ENCODE measurements around the gene AMOTL2.

Gene AMOTL2

GRCh38 chr3:134350861-134351311 lies 23.4 kb downstream of the AMOTL2 start:
- no peak for DNase-seq

GRCh38 chr3:134350266-134350665 lies 24.0 kb downstream of the AMOTL2 start:
- DNase-seq, result no peak

GRCh38 chr3:134348524-134348923 lies 25.7 kb downstream of the AMOTL2 start:
- no peak for DNase-seq

GRCh38 chr3:134347551-134347950 lies 26.7 kb downstream of the AMOTL2 start:
- no peak for DNase-seq

GRCh38 chr3:134346744-134347143 lies 27.5 kb downstream of the AMOTL2 start:
- no peak for DNase-seq

GRCh38 chr3:134345202-134345601 lies 29.0 kb downstream of the AMOTL2 start:
- DNase-seq, result no peak

- no peak for DNase-seq
These were observed 29.7 kb downstream of the AMOTL2 start for GRCh38 chr3:134344560-134344959.

GRCh38 chr3:134342259-134342658 lies 32.0 kb downstream of the AMOTL2 start:
- DNase-seq, result no peak

- DNase-seq, result no peak
These were observed 32.9 kb downstream of the AMOTL2 start for GRCh38 chr3:134341389-134341788.

- DNase-seq, result no peak
These were observed 33.3 kb downstream of the AMOTL2 start for GRCh38 chr3:134340982-134341365.

GRCh38 chr3:134340362-134340981 lies 33.8 kb downstream of the AMOTL2 start:
- no peak for DNase-seq

- no peak for DNase-seq
These were observed 34.3 kb downstream of the AMOTL2 start for GRCh38 chr3:134339913-134340312.

- DNase-seq, result no peak
These were observed 34.9 kb downstream of the AMOTL2 start for GRCh38 chr3:134339331-134339730.

- DNase-seq, result no peak
These were observed 35.6 kb downstream of the AMOTL2 start for GRCh38 chr3:134338516-134339261.

- no peak for DNase-seq
These were observed 36.1 kb downstream of the AMOTL2 start for GRCh38 chr3:134338201-134338512.

GRCh38 chr3:134337511-134338200 lies 36.6 kb downstream of the AMOTL2 start:
- DNase-seq, result no peak

GRCh38 chr3:134337071-134337482 lies 37.2 kb downstream of the AMOTL2 start:
- no peak for DNase-seq

- no peak for DNase-seq
These were observed 37.7 kb downstream of the AMOTL2 start for GRCh38 chr3:134336587-134336986.

- no peak for DNase-seq
These were observed 39.4 kb downstream of the AMOTL2 start for GRCh38 chr3:134334901-134335280.

- DNase-seq, result no peak
These were observed 39.9 kb downstream of the AMOTL2 start for GRCh38 chr3:134334231-134334900.

- DNase-seq, result no peak
These were observed 40.6 kb downstream of the AMOTL2 start for GRCh38 chr3:134333522-134334181.

GRCh38 chr3:134332344-134332743 lies 41.9 kb downstream of the AMOTL2 start:
- no peak for DNase-seq

GRCh38 chr3:134331811-134332199 lies 42.4 kb downstream of the AMOTL2 start:
- no peak for DNase-seq
